ENCODE measurements around the gene SLC2A10.

- TF ChIP-seq SUZ12 (IDR thresholded peaks at IDR 0.05) (no peak), BHLHE40 (IDR thresholded peaks at IDR 0.05; ENCODE audit: borderline replicate concordance) (no peak), SP1 (IDR thresholded peaks at IDR 0.05) (no peak), ELF4 (IDR thresholded peaks at IDR 0.05) (no peak), FOXK2 (IDR thresholded peaks at IDR 0.05) (no peak), ARNT (IDR thresholded peaks at IDR 0.05) (no peak), LEF1 (IDR thresholded peaks at IDR 0.05; ENCODE audit: borderline replicate concordance) (no peak), FOXA1 (IDR thresholded peaks at IDR 0.05) (no peak), TARDBP (IDR thresholded peaks at IDR 0.05) (no peak), HDGF (IDR thresholded peaks at IDR 0.05; ENCODE audit: borderline replicate concordance) (no peak), L3MBTL2 (conservative IDR thresholded peaks at IDR 0.05) (no peak), FOXM1 (IDR thresholded peaks at IDR 0.05; ENCODE audit: borderline replicate concordance) (no peak), PKNOX1 (IDR thresholded peaks at IDR 0.05) (no peak)
Measured at GRCh38 chr20:46666306-46666705, 43.1 kb upstream of the SLC2A10 start.

All from HEK293T (cell line).